Left kidney (tissue), 2 donors: ENCODE data around the gene ERFE. TPM values are rescaled to one million over a fixed set of nuclear protein-coding genes. Genes with fewer than 3 reads are reported as not detected.

Experiments
- DNase-seq: peaks from one replicate; pipeline ENCODE4 v3.0.0-alpha.2; 2013
- polyA plus RNA-seq: library from polyadenylated mRNA; unstranded; fragments of 120-200 nt; gene quantifications from one replicate; pipeline ENCODE4 v1.2.1, GENCODE V29; 2013; ENCODE audit not compliant: insufficient read length

The ERFE gene
- polyA plus RNA-seq, 1 donor, result 7.2 TPM

GRCh38 chr2:238138331-238139195 is 20.2 kb upstream of the ERFE start, which contains the start of gene KLHL30:
TSS of gene KLHL30 (plus strand) at chr2:238138668. CDS start at chr2:238140755, 2,087 bp downstream.
- DNase-seq, result no peak

DNA sequence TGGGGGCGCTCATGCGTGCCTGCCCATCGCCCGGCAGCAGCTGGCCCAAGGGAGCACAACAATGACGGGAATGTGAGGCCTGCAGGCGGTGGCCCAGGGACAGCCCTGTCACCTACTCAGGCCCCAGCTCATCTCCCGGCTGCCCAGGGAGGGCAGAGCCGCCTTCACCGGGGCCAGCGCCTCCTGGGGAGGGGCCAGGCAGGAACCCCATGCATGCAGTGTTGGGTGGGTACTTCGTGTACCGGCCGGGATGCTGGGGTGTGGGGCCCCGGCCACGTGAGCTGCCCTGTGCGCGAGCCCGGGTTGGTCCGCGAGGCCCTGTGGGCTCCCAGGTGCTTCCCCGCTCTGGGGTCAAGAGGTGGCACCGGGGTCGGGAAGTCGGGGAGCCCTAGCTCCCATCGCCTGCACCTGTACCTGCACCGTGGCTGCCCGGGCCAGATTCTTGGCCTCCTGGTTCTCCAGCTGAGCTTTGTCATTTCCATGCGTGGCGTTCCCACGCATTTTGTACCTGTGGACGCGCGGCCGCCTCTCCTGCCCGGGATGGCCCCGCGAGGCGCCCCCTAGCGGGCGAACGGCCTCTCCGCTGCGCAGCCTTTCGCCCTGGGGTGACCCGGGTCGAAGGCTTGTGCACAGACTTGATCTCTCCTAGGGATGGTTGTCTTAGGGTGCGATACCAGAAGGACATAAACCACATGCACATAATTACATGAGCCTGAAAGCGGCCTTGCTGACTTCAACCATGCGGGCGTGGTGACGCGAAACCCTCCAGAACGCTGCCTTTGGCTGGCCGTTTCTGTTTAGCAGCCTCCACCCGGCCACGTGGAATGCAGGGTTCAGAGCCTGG is 19.4 kb upstream of the ERFE start:
- DNase-seq, result no peak

DNA sequence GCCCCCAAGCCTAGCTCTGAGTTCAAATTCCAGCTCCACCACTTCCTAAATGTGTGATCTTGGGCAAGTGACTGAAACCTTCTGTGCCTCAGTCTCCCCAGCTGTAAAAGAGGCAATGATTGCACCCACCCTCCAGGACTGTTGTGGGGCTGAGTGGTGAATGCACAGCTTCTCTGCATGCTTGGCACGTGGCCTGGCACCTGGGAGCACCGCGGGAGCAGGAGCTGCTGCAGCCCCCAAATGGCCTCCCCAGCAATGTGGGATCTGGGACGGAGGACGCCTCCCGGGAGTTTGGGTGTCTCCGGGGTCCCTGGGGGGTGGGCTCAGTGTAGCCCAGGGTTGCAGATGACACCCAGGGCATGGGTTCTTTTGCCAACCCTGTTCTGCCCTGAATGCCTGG is 18.7 kb upstream of the ERFE start:
- no peak for DNase-seq

GRCh38 chr2:238140721-238141540 is 17.8 kb upstream of the ERFE start:
- DNase-seq, result no peak

GRCh38 chr2:238141541-238142318 is 17.0 kb upstream of the ERFE start:
- no peak for DNase-seq

GRCh38 chr2:238142382-238143205 is 16.2 kb upstream of the ERFE start:
- no peak for DNase-seq

DNA sequence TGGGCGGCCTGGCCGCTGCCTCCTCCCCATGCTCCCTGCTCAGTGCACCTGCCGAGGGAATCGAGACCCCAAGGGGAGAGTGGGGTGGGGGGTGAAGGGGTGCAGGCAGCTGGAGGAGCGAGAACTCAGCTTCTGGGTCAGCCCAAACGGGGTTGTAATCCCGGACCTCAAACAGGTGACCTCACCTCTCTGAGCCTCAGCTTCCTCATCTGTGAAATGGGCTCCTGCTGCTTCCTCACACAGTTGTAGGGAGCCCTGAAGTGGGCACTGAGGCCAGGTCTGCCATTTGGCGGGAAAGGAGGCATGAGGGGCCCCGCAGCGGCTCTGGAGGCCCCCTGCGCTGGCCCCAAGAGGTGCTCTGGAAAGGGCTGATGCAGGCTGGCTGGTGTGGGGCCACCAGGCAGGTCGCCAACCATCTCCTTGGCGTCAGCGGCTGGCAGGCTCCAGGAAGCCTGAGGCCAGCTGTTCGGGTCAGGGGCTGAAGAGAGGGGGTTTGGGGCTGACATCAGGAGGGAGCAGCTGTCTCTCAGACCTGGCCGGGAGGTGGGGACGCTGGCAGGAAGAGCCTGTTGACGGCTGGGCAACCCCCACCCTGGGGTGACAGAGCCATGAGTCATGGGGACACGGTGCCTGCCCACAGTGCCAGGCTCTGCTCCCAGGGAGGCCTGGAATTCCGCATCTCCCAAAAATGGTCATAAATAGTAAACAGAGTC is 15.4 kb upstream of the ERFE start:
- no peak for DNase-seq

GRCh38 chr2:238144262-238144661 is 14.5 kb upstream of the ERFE start:
- DNase-seq, result no peak

- DNase-seq, result no peak
These were observed 13.7 kb upstream of the ERFE start for GRCh38 chr2:238145046-238145445.

GRCh38 chr2:238145851-238146250 is 12.9 kb upstream of the ERFE start:
- no peak for DNase-seq

DNA sequence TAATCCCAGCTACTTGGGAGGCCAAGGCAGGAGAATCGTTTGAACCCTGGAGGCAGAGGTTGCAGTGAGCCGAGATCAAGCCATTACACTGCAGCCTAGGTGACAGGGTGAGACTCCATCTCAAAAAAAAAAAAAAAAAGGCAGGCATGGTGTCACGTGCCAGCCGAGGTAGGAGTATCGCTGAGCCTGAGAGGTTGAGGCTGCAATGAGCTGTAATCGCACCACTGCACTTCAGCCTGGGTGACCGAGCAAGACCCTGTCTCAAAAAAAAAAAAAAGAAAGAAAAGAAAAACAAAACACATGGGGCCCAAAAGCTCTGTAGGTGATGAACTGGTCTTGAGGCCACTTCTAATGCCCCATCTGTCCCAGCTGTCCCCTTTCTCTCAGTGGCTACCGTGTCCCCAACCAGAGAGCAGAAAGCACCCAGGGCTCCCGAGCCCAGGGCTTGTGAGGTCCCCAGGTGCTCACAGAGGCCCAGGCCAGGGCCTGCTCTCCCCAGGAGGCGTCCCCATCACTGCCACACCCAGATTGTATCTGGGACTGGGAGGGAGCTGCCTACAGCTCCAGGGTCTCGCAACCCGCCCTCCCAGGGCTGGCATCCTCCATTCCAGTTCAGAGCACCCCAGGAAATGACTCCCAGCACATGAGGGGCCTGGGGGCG is 11.8 kb upstream of the ERFE start:
- DNase-seq, result no peak

- no peak for DNase-seq
These were observed 9.8 kb upstream of the ERFE start for GRCh38 chr2:238148981-238149380.

- no peak for DNase-seq
These were observed 8.8 kb upstream of the ERFE start for GRCh38 chr2:238149841-238150572.

GRCh38 chr2:238150686-238151085 is 8.1 kb upstream of the ERFE start:
- DNase-seq, result no peak

DNA sequence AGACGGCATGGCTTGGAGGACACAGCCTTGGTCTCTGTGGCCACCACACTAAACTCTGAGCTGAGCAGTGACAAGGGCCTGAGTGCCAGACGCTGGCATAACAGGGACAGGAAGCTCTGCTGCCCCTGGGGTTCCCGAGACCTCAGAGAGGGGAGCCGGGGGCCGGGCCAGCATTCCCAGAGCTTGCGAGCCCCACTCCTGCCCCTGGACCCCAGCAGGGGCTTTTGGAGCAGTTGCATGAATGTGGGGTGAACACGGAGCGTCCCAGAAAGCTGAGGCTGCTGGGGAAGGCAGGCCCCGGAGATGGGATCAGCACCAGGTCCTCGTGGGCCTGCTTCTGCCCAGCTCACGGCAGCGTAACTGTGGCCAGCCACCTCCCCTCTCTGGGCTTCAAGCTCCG is 7.6 kb upstream of the ERFE start:
- DNase-seq, result no peak

DNA sequence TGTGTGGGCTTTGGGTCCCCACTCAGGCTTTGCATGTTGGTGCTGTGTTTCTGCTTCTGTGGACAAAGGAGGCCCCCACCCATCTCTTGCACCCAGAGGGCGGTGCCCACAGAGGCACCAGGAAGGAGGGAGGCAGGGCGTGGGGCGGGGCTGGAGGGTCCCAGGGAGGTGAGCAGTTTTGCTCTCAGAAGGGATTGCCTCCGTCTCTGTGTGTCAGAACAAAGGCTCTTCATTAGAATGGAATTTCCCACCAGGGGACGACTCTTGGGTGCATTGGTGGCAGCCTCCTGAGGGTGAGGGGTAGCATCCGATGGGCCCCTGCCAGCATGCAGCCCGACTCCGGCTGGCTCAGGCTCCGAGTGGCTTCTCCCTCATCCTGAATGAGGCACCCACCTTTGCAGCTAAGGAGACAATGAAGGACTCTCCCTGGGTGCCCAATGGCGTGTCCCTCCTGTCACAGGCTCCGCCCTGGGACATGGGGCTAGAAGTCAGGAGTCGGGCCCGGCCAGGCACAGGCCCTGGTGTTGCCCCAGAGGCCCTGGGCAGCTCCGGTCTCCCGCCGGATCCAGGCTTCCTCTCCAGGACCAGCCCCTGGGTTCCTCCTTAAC is 7.0 kb upstream of the ERFE start:
- DNase-seq, result no peak

- DNase-seq, result no peak
These were observed 5.7 kb upstream of the ERFE start for GRCh38 chr2:238152771-238153688.
